Activated CD4-positive, alpha-beta T cell treated with anti-CD3 and anti-CD28 coated beads, Interleukin-10, Interleukin-2, amounts not matched to agents 100 ng/mL and 50 ng/mL, durations not matched to agents 16 hours and 8 hours (primary cell): Measurements from ENCODE around the gene FAM131C.
"Not testable (repeated sequence)": the region's sequence is repeated elsewhere in the genome, so short reads cannot be mapped to it uniquely, and the experiment has no call there.

Experiments used
- DNase-seq: peaks from one replicate; pipeline ENCODE4 v3.0.0-alpha.2; 2020

The FAM131C gene

GRCh38 chr1:16057314-16057915, 16.0 kb downstream of the FAM131C start:
- DNase-seq: not testable (repeated sequence)

- not testable (repeated sequence) for DNase-seq
Observed at GRCh38 chr1:16056521-16056912, 16.9 kb downstream of the FAM131C start.

- peak; percentile 89 for DNase-seq
Observed at GRCh38 chr1:16055613-16056520, 17.6 kb downstream of the FAM131C start.

- DNase-seq: no peak
Observed at GRCh38 chr1:16054598-16055540, 18.6 kb downstream of the FAM131C start.

- DNase-seq: no peak
Observed at GRCh38 chr1:16053781-16054502, 19.5 kb downstream of the FAM131C start.

- DNase-seq: not testable (repeated sequence)
Observed at GRCh38 chr1:16051949-16052348, 21.5 kb downstream of the FAM131C start.

GRCh38 chr1:16051039-16051438, 22.4 kb downstream of the FAM131C start:
- DNase-seq: no peak

GRCh38 chr1:16050328-16050727, 23.1 kb downstream of the FAM131C start:
- DNase-seq: no peak

GRCh38 chr1:16048573-16049189, 24.8 kb downstream of the FAM131C start:
- peak; percentile 35 for DNase-seq

GRCh38 chr1:16047791-16048475, 25.5 kb downstream of the FAM131C start:
- no peak for DNase-seq

GRCh38 chr1:16046842-16047241, 26.6 kb downstream of the FAM131C start:
- no peak for DNase-seq

GRCh38 chr1:16043950-16044349, 29.5 kb downstream of the FAM131C start:
- no peak for DNase-seq

- no peak for DNase-seq
Observed at GRCh38 chr1:16043521-16043920, 29.9 kb downstream of the FAM131C start, which contains the start of gene CLCNKB. Gene CLCNKB (plus strand): TSS chr1:16043782. CDS start chr1:16044493, 711 bp downstream.

GRCh38 chr1:16042654-16043053, 30.8 kb downstream of the FAM131C start:
- DNase-seq: not testable (repeated sequence)

- no peak for DNase-seq
Observed at GRCh38 chr1:16042096-16042495, 31.4 kb downstream of the FAM131C start.

- DNase-seq: no peak
Observed at GRCh38 chr1:16041200-16041599, 32.3 kb downstream of the FAM131C start.

GRCh38 chr1:16039871-16040270, 33.6 kb downstream of the FAM131C start:
- not testable (repeated sequence) for DNase-seq

- no peak for DNase-seq
Observed at GRCh38 chr1:16038620-16038912, 34.9 kb downstream of the FAM131C start.

- not testable (repeated sequence) for DNase-seq
Observed at GRCh38 chr1:16036461-16036860, 37.0 kb downstream of the FAM131C start.

GRCh38 chr1:16033103-16033632, 40.3 kb downstream of the FAM131C start:
- not testable (repeated sequence) for DNase-seq
